Skeletal muscle satellite cell (primary cell): Measurements from ENCODE around the gene RAB20.

Experiments used
- H3K27me3 ChIP-seq: 2 replicates; pipeline ENCODE4 v1.7.0; 2013; ENCODE audit warnings: low read length; ENCODE audit not compliant: control insufficient read depth, insufficient read depth
- H3K36me3 ChIP-seq: 2 replicates; pipeline ENCODE4 v1.7.0; 2013; ENCODE audit warnings: mild to moderate bottlenecking, control low read depth, low read length; ENCODE audit not compliant: insufficient read depth
- H3K4me1 ChIP-seq: 2 replicates; pipeline ENCODE4 v1.7.0; 2013; ENCODE audit warnings: low read length; ENCODE audit not compliant: control insufficient read depth, insufficient read depth
- H3K4me2 ChIP-seq: 2 replicates; pipeline ENCODE4 v1.7.0; 2013; ENCODE audit warnings: mild to moderate bottlenecking, low read length
- H3K4me3 ChIP-seq: 2 replicates; pipeline ENCODE4 v1.7.0; 2013; ENCODE audit warnings: low read length
- H3K9ac ChIP-seq: 2 replicates; pipeline ENCODE4 v1.7.0; 2013; ENCODE audit warnings: mild to moderate bottlenecking, low read depth, low read length, moderate library complexity
- H3K9me3 ChIP-seq: replicated peaks from 2 replicates; pipeline ENCODE4 v1.7.0; 2013; ENCODE audit warnings: mild to moderate bottlenecking, control low read depth, low read length

The RAB20 gene

DNA sequence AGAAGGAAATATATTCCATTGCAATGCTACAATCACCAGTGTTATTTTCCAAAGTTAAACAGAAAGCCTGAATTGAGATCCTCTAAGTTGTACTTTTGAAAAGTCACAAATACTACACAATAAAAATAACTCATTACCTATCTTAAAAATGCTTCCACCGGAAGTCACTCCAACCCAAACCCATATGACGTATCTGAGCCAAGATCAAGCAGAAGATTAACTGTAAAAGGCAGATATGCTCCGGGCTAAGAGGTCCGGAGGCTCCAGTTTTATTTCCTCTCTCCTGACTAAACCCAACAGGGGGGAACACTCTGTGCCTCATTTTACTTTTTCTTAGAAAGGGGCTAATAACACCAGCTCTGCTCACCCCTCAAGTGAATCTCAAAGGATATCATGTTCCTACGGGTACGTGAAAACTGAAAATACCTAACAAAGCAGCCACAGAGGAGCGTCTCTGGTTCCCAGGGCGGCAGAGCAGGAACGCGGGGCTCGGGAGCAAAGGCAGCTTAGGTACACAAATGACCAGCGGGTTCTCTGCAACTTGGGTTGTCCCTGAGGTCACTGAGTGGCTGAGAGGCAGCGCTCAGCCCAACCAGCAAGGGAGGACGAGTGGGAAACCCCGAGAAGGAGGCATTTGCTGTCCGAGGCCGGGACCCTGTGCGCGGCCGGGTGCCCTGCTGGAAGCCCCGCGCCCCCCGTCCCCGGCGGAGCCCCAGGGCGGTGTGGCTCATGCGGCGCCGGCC is 750 bp downstream of the RAB20 start:
- Histone ChIP-seq H3K9me3 (no peaks in the 10 kb centered on the region), H3K9ac (peak overlapping the region; percentile 57), H3K27me3 (peaks cover 4% of the 10 kb centered on the region), H3K4me2 (peak overlapping the region; percentile 93), H3K36me3 (no peaks in the 10 kb centered on the region), H3K4me1 (peaks cover 28% of the 10 kb centered on the region), H3K4me3 (peak overlapping the region; percentile 84)

GRCh38 chr13:110559986-110560385 is 1.5 kb downstream of the RAB20 start:
- H3K9me3 ChIP-seq, result no peaks in the 10 kb centered on the region
- peak overlapping the region; percentile 93 for H3K4me2 ChIP-seq
- peaks cover 28% of the 10 kb centered on the region for H3K4me1 ChIP-seq
- H3K4me3 ChIP-seq, result peak overlapping the region; percentile 56
- no peak overlapping the region for H3K9ac ChIP-seq
- peaks cover 4% of the 10 kb centered on the region for H3K27me3 ChIP-seq
- no peaks in the 10 kb centered on the region for H3K36me3 ChIP-seq

DNA sequence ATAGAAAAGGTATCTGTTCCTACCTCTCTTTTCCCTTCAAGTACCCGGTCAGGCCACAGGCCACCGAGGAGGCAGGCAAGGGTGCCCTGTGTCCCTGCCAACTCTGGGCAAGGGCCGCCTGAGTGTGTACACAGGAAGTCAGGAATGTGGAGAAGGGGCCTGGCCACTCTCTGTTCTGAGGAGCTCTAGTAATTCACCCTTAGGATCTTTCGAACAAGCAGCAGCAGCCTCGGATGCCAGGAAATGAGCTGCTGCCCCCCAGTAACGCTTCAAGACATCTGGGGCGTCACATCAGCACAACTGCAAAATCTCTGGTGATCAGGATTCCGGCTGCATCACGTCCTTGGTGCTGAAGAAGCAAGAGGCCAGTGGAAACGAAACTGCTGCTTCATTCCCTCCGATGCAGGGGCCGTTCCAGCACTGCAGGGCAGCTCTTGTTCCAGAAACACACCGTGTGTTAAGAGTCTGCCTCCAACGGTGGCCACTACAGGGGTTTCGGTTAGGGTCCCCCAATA is 2.0 kb downstream of the RAB20 start:
- peak overlapping the region; percentile 93 for H3K4me2 ChIP-seq
- peak overlapping the region; percentile 56 for H3K4me3 ChIP-seq
- peaks cover 28% of the 10 kb centered on the region for H3K4me1 ChIP-seq
- no peaks in the 10 kb centered on the region for H3K36me3 ChIP-seq
- peaks cover under 1% of the 10 kb centered on the region for H3K27me3 ChIP-seq
- no peaks in the 10 kb centered on the region for H3K9me3 ChIP-seq
- H3K9ac ChIP-seq, result no peak overlapping the region

- no peak overlapping the region for H3K4me2 ChIP-seq
- H3K4me1 ChIP-seq, result peaks cover 27% of the 10 kb centered on the region
- H3K9ac ChIP-seq, result no peak overlapping the region
- H3K36me3 ChIP-seq, result no peaks in the 10 kb centered on the region
- H3K27me3 ChIP-seq, result no peaks in the 10 kb centered on the region
- no peak overlapping the region for H3K4me3 ChIP-seq
- H3K9me3 ChIP-seq, result no peaks in the 10 kb centered on the region
These were observed 3.8 kb downstream of the RAB20 start for GRCh38 chr13:110557610-110558305.

DNA sequence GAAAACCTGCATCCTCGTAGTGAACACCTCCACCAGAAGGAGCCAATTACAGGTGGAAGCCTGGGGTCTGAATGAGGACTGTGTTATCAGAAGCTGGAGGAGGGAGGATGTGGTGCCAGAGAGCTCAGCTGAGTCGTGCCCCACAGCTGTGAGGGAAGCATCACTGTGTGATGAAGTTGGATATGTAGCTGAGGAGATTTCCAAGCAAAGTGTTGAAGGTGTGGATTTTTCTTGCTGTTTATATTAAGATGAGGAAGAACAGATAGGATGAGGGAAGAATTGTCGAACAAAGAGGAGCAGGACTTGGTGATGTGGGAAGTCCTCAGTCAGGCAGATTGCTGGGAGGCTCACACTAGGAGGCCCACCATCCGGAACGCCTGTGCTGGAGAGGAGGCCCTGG is 4.4 kb downstream of the RAB20 start:
- H3K4me2 ChIP-seq, result no peak overlapping the region
- no peaks in the 10 kb centered on the region for H3K9me3 ChIP-seq
- no peaks in the 10 kb centered on the region for H3K27me3 ChIP-seq
- no peak overlapping the region for H3K9ac ChIP-seq
- peaks cover 22% of the 10 kb centered on the region for H3K4me1 ChIP-seq
- no peak overlapping the region for H3K4me3 ChIP-seq
- no peaks in the 10 kb centered on the region for H3K36me3 ChIP-seq

DNA sequence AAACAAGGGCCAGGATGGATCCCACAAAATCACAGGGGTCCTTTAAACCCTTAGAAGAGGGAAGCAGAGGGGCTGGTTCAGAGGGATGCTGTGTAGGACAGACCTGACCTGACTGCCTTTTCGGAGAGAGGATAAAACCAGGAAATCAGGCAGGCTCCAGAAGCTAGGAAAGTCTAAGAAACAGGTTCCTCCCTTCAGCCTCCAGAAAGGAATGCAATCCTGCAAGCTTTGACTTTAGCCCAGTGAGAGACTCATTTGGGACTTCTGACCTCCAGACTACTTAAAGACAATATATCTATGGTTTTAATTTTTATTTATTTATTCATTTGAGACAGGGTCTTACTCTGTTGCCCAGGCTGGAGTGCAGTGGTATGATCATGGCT is 5.3 kb downstream of the RAB20 start:
- Histone ChIP-seq H3K9ac (no peak overlapping the region), H3K9me3 (no peaks in the 10 kb centered on the region), H3K36me3 (no peaks in the 10 kb centered on the region), H3K4me3 (no peak overlapping the region), H3K4me2 (no peak overlapping the region), H3K27me3 (no peaks in the 10 kb centered on the region), H3K4me1 (peaks cover 21% of the 10 kb centered on the region)

GRCh38 chr13:110555601-110556223 is 5.8 kb downstream of the RAB20 start:
- Histone ChIP-seq H3K9me3 (no peaks in the 10 kb centered on the region), H3K4me3 (no peak overlapping the region), H3K36me3 (no peaks in the 10 kb centered on the region), H3K27me3 (no peaks in the 10 kb centered on the region), H3K4me2 (no peak overlapping the region), H3K4me1 (peaks cover 16% of the 10 kb centered on the region), H3K9ac (no peak overlapping the region)

GRCh38 chr13:110554946-110555345 is 6.6 kb downstream of the RAB20 start:
- Histone ChIP-seq H3K4me2 (no peak overlapping the region), H3K9ac (no peak overlapping the region), H3K4me3 (no peak overlapping the region), H3K27me3 (no peaks in the 10 kb centered on the region), H3K9me3 (no peaks in the 10 kb centered on the region), H3K36me3 (no peaks in the 10 kb centered on the region), H3K4me1 (peaks cover 8% of the 10 kb centered on the region)

DNA sequence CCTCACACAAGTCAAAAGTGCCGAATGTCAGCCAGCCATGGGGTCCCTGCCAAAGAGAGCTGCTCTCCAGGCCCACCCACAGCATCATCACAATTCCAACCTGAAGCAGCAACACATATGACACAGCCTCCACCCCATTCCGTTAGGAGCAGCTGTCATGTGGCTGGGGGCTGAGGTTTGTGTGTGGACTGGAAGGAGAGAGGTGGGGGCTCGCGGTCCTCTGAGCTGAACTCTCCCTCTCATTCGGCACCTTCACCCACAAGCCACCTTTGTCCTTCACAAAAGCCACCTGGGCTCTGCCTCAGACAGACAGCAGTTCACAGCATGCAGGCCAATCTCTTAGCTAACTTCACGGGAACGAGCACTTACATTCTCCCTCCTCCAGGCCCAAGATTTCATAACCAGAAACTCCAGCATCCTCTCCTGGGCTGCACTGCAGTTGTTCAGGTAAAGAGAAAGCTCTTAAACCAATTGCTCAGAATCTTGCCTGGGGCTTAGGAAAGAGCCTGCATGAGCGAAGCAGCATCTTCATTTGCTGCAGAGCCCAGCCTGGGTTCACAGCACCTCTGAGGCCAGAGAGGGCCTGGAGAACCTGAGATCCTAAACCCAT is 7.2 kb downstream of the RAB20 start:
- H3K9ac ChIP-seq, result no peak overlapping the region
- peaks cover 2% of the 10 kb centered on the region for H3K4me1 ChIP-seq
- no peak overlapping the region for H3K4me2 ChIP-seq
- no peaks in the 10 kb centered on the region for H3K27me3 ChIP-seq
- H3K4me3 ChIP-seq, result no peak overlapping the region
- no peaks in the 10 kb centered on the region for H3K36me3 ChIP-seq
- H3K9me3 ChIP-seq, result no peaks in the 10 kb centered on the region

DNA sequence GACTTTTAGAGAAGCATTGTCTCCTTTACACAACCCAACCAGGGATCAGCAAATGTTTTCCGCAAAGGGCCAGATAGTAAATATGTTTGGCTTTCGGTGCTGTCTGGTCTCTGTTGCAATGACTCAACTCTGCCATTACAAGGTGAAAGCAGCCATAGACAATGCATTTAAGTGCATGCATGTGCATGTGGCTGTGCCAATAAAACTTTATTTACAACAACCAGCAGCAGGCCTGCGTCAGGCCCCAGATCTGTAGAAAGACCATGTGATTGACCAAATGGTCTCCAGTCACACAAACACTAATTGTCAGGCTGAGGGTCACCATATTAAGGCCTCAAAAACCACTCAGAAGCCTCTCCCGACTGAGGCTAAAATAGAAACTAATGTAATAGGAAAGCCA is 8.1 kb downstream of the RAB20 start:
- no peak overlapping the region for H3K4me2 ChIP-seq
- no peaks in the 10 kb centered on the region for H3K27me3 ChIP-seq
- H3K4me3 ChIP-seq, result no peak overlapping the region
- H3K36me3 ChIP-seq, result no peaks in the 10 kb centered on the region
- no peaks in the 10 kb centered on the region for H3K4me1 ChIP-seq
- H3K9ac ChIP-seq, result no peak overlapping the region
- no peaks in the 10 kb centered on the region for H3K9me3 ChIP-seq

DNA sequence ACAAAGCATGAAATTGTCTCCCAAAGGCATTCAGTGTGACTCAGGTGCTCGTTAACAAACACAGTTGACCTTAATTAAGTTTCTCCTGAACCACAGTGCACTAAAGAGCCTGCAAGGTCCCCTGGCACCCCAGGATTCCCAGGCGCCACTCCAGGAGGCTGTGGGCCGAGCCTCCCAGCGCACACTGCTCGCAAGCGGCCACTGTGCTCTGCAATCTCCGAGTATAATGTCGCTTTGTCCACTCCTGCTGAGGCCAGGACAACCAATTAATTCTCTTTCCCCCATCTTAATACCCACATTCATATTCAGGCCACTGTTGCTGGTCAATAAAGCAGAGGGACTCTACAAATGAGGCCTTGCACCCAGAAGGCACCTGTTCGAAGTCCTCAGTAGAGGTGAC is 8.8 kb downstream of the RAB20 start:
- H3K36me3 ChIP-seq, result no peaks in the 10 kb centered on the region
- no peak overlapping the region for H3K4me2 ChIP-seq
- no peaks in the 10 kb centered on the region for H3K9me3 ChIP-seq

More for the DNA sequence above, 8.8 kb downstream of the RAB20 start:
- no peaks in the 10 kb centered on the region for H3K4me1 ChIP-seq
- no peak overlapping the region for H3K9ac ChIP-seq
- no peaks in the 10 kb centered on the region for H3K27me3 ChIP-seq
- H3K4me3 ChIP-seq, result no peak overlapping the region
